NB4 (cell line): ENCODE data around the gene SVOP.

Experiments used
- DNase-seq: peaks from one replicate; pipeline ENCODE4 v3.0.0; 2010; ENCODE audit warnings: low read depth
- H3K4me3 ChIP-seq: one replicate; pipeline ENCODE4 v1.5.1; 2011; ENCODE audit warnings: mild to moderate bottlenecking, low read depth, low read length, moderate library complexity
- CTCF ChIP-seq: IDR thresholded peaks from one replicate; pipeline ENCODE4 v1.5.1; 2012; ENCODE audit warnings: low read depth, low read length
- MAX ChIP-seq: IDR thresholded peaks from 2 replicates; pipeline ENCODE4 v1.6.1; 2011; ENCODE audit warnings: low read depth, low read length
- MYC ChIP-seq: IDR thresholded peaks from 2 replicates; pipeline ENCODE4 v1.6.1; 2011; ENCODE audit warnings: low read depth, low read length
- POLR2A ChIP-seq: IDR thresholded peaks from 2 replicates; pipeline ENCODE4 v1.6.1; 2011; ENCODE audit warnings: mild to moderate bottlenecking; ENCODE audit not compliant: insufficient read length; ENCODE audit errors: extremely low read depth

SVOP gene

GRCh38 chr12:108896817-108897216, 124.1 kb downstream of the SVOP start:
- H3K4me3 ChIP-seq = no peak overlapping the region
- no peak for DNase-seq
- TF ChIP-seq MYC = no peak
- TF ChIP-seq MAX = no peak
- no peak for TF ChIP-seq CTCF
- no peak for TF ChIP-seq POLR2A

GRCh38 chr12:108896336-108896735, 124.5 kb downstream of the SVOP start:
- TF ChIP-seq MYC (no peak), CTCF (no peak), MAX (no peak), POLR2A (no peak)
- DNase-seq = peak; percentile 63
- H3K4me3 ChIP-seq = no peak overlapping the region

- no peak for DNase-seq
- TF ChIP-seq POLR2A = no peak
- no peak for TF ChIP-seq MYC
- H3K4me3 ChIP-seq = no peak overlapping the region
These were observed 125.6 kb downstream of the SVOP start for GRCh38 chr12:108895220-108895802.

- H3K4me3 ChIP-seq = no peak overlapping the region
- no peak for TF ChIP-seq MAX
- no peak for TF ChIP-seq MYC
- no peak for TF ChIP-seq POLR2A
- TF ChIP-seq CTCF = no peak
- peak; percentile 41 for DNase-seq
These were observed 130.7 kb downstream of the SVOP start for GRCh38 chr12:108890208-108890607.

- DNase-seq = no peak
- TF ChIP-seq CTCF = no peak
- no peak for TF ChIP-seq POLR2A
- TF ChIP-seq MYC = no peak
- TF ChIP-seq MAX = no peak
- no peak overlapping the region for H3K4me3 ChIP-seq
These were observed 132.8 kb downstream of the SVOP start for GRCh38 chr12:108888031-108888430.

GRCh38 chr12:108886873-108887629, 133.8 kb downstream of the SVOP start:
- TF ChIP-seq POLR2A (no peak), MAX (no peak), MYC (no peak), CTCF (no peak)
- H3K4me3 ChIP-seq = no peak overlapping the region
- no peak for DNase-seq
